ENCODE data around the gene CDC73. TPM values are rescaled to one million over a fixed set of nuclear protein-coding genes. Genes with fewer than 3 reads are reported as not detected.

Gene CDC73
- total RNA-seq, 1 donor from 2014 or later = 71.1 TPM

GRCh38 chr1:193086342-193086741 is 35.5 kb upstream of the CDC73 start:
- H3K27me3 Mint-ChIP-seq (ENCODE audit: low read depth) = no peaks in the 10 kb centered on the region
- no peaks in the 10 kb centered on the region for H3K4me1 Mint-ChIP-seq
- no peak overlapping the region for H3K27ac Mint-ChIP-seq
- no peaks in the 10 kb centered on the region for H3K9me3 Mint-ChIP-seq
- no peak overlapping the region for H3K4me3 Mint-ChIP-seq
- H3K36me3 Mint-ChIP-seq = peaks cover 30% of the 10 kb centered on the region
- DNase-seq (ENCODE audit: low spot score in 2 of 2, unreplicated experiment in 2 of 2) = no peak
- TF ChIP-seq, protein P1, sequence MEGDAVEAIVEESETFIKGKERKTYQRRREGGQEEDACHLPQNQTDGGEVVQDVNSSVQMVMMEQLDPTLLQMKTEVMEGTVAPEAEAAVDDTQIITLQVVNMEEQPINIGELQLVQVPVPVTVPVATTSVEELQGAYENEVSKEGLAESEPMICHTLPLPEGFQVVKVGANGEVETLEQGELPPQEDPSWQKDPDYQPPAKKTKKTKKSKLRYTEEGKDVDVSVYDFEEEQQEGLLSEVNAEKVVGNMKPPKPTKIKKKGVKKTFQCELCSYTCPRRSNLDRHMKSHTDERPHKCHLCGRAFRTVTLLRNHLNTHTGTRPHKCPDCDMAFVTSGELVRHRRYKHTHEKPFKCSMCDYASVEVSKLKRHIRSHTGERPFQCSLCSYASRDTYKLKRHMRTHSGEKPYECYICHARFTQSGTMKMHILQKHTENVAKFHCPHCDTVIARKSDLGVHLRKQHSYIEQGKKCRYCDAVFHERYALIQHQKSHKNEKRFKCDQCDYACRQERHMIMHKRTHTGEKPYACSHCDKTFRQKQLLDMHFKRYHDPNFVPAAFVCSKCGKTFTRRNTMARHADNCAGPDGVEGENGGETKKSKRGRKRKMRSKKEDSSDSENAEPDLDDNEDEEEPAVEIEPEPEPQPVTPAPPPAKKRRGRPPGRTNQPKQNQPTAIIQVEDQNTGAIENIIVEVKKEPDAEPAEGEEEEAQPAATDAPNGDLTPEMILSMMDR (IDR thresholded peaks at IDR 0.05; ENCODE audit: unreplicated experiment) = no peak

DNA sequence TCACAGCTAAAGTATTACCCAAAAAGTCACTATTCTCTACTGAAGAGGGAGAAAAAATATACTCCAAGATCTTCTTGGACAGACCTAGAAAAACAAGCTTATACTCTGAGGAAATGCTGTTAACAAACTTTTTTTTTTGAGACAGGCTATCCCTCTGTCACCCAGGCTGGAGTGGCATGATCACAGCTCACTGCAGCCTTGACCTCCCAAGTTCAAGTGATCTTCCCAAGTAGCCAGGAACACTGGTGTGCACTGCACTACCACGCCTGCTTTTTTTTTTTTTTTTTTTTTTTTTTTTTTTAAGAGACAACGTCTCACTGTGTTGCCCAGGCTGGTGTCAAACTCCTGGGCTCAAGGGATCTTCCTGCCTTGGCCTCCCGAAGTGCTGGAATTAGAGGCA is 33.9 kb upstream of the CDC73 start:
- Mint-ChIP-seq H3K27ac (no peak overlapping the region), H3K4me3 (no peak overlapping the region), H3K4me1 (no peaks in the 10 kb centered on the region), H3K9me3 (no peaks in the 10 kb centered on the region), H3K36me3 (peaks cover 22% of the 10 kb centered on the region), H3K27me3 (ENCODE audit: low read depth) (no peaks in the 10 kb centered on the region)
- DNase-seq (ENCODE audit: low spot score in 2 of 2, unreplicated experiment in 2 of 2) = no peak
- TF ChIP-seq, protein P1 (IDR thresholded peaks at IDR 0.05; ENCODE audit: unreplicated experiment) = no peak

DNA sequence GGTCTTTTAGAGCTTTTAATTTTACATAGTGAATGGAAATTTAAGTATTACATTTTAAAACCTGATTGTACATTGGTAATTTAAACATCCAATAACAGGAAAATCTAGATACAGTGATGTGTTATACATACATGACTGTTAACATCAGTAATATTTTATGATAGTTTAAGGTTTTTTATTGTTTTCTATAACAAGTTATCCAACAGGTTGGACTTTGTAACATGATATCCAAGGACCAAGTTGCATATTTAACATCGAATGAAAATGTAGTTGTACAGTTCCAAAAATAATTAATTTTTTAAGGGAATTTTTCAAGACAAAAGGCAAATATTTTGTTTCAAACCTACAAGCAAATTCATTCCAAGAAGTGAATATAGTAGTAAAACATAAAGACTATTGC is 31.0 kb upstream of the CDC73 start:
- no peak overlapping the region for H3K4me3 Mint-ChIP-seq

GRCh38 chr1:193094112-193094511 is 27.7 kb upstream of the CDC73 start:
- Mint-ChIP-seq H3K27me3 (ENCODE audit: low read depth) (no peaks in the 10 kb centered on the region), H3K4me1 (no peaks in the 10 kb centered on the region), H3K9me3 (no peaks in the 10 kb centered on the region), H3K4me3 (no peak overlapping the region), H3K27ac (no peak overlapping the region), H3K36me3 (peaks cover 15% of the 10 kb centered on the region)
- TF ChIP-seq, protein P1 (IDR thresholded peaks at IDR 0.05; ENCODE audit: unreplicated experiment) = no peak
- no peak for DNase-seq (ENCODE audit: low spot score in 2 of 2, unreplicated experiment in 2 of 2)

More for the DNA sequence above, 31.0 kb upstream of the CDC73 start:
- H3K27me3 Mint-ChIP-seq (ENCODE audit: low read depth) = no peaks in the 10 kb centered on the region
- peaks cover 8% of the 10 kb centered on the region for H3K36me3 Mint-ChIP-seq
- H3K4me1 Mint-ChIP-seq = no peaks in the 10 kb centered on the region
- no peak overlapping the region for H3K27ac Mint-ChIP-seq
- no peaks in the 10 kb centered on the region for H3K9me3 Mint-ChIP-seq
- TF ChIP-seq, protein P1 (IDR thresholded peaks at IDR 0.05; ENCODE audit: unreplicated experiment) = no peak
- DNase-seq (ENCODE audit: low spot score in 2 of 2, unreplicated experiment in 2 of 2) = no peak

DNA sequence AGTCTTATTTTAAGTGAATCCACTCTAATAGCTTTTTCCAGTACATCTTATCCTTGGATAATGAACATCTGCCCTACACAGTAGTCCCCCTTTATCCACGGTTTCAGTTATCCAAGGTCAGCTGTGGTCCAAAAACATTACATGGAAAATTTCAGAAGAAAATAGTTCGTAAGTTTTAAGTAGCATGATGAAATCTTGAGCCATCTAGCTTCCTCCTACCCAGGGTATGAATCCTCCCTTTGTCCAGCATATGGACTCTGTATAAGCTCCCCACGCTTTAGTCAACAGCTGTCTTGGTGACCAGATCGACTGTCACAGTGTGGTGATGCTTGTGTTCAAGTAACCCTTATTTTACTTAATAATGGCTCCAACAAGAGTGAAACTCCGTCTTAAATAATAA is 19.2 kb upstream of the CDC73 start:
- Mint-ChIP-seq H3K27ac (no peak overlapping the region), H3K4me3 (no peak overlapping the region)

More for the DNA sequence above, 19.2 kb upstream of the CDC73 start:
- no peaks in the 10 kb centered on the region for H3K36me3 Mint-ChIP-seq
- H3K27me3 Mint-ChIP-seq (ENCODE audit: low read depth) = no peaks in the 10 kb centered on the region
- H3K4me1 Mint-ChIP-seq = peaks cover 17% of the 10 kb centered on the region
- H3K9me3 Mint-ChIP-seq = no peaks in the 10 kb centered on the region
- TF ChIP-seq, protein P1 (IDR thresholded peaks at IDR 0.05; ENCODE audit: unreplicated experiment) = no peak
- DNase-seq (ENCODE audit: low spot score in 2 of 2, unreplicated experiment in 2 of 2) = no peak
